EL (cell line): ENCODE measurements around the gene RALY.

ENCODE experiments used
- DNase-seq: peaks from one replicate; pipeline ENCODE4 v3.0.0-alpha.2; 2016

RALY gene

DNA sequence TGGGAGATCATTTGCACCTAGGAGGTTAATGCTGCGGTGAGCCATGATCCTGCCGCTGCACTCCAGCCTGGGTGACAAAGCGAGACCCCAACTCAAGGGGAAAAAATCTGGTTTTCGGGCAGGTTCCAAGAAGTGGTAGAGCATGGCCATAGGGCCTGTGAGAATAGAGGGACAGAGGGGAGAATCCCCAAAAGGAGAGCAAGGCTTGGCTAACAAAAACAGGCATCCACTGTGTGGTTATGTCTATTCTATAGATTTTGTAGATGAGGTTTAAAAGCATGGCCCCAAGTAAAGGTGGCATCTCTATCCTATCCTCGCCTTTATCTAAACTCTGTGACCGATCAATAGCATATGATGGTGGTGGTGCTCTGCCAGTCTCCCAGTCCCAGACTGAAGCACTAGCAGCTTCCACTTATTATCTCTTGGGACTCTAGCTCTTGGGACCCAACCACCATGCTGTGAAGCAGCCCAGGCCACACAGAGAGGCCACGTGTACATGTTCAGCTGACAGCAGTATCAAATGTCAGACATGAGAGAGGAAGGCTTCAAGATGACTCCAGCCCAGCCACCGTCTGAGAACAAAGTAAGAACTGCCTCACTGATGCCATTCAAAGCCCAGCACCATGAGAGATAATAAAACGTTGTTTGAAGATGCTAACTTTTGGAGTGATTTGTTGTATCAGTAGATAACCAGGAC lies 90.7 kb downstream of the RALY start:
- no peak for DNase-seq

DNA sequence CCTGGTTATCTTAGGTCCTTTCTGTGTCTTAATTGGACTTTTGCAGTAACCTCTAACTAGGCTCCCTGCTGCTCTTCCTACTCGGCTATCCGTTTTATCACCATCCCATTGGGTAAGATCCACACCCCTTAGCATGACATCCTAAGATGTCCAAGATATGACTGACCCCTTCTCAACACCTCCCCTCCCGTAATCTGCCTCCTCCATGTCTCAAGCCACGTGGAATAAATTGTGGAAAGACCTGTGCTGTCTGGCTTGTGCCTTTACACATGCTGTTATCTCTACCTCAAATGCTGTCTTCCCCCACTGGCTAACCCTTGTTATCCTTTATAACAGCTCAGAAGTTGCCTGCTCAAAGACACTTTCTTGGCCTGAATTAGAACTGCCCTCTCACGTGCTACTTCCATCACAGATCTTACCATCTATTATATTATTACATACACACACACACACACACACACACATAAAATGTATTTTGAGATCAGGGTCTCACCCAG lies 91.9 kb downstream of the RALY start:
- no peak for DNase-seq

DNA sequence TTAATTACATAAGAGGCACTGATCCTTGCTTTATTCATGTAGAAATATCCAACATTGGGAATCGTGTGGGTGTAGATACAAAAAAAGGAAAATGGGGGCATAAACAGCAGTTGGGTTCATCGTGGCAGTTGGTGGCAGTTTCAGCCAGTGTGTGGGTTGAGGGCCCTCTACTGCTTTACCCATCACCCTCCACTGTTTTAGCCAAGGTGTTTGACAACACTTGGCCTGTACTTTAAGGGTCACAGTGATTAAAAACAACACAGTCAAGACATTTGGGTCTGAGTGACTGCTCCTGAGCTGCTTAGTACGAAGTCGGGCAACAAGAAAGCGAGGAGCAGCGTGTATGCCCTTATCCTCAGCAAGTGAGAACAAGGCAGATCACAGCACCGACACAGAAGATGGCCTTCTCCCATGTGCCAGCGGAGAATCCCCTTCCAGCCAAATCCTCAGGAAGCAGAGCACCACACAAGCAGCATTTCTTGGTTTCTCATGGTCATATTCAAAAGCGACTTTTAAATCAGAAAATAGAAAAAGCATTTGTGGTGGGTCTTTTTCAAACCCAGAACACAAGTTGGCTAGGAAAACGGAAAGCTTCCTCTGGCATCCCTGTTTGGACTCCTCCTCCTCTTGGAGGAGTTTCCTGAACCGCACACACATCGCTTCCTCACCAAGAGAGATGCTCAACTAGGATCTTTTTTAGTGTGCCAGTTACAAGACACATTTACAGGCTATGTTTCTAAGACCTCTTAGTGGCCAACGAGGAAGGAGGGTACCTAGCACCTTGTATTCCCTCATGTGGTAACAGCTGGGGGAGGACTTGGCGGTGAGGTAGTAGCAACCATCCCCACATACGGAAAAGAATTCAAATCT lies 94.8 kb downstream of the RALY start:
- no peak for DNase-seq

- no peak for DNase-seq
Measured at GRCh38 chr20:34089175-34089479, 95.4 kb downstream of the RALY start.

DNA sequence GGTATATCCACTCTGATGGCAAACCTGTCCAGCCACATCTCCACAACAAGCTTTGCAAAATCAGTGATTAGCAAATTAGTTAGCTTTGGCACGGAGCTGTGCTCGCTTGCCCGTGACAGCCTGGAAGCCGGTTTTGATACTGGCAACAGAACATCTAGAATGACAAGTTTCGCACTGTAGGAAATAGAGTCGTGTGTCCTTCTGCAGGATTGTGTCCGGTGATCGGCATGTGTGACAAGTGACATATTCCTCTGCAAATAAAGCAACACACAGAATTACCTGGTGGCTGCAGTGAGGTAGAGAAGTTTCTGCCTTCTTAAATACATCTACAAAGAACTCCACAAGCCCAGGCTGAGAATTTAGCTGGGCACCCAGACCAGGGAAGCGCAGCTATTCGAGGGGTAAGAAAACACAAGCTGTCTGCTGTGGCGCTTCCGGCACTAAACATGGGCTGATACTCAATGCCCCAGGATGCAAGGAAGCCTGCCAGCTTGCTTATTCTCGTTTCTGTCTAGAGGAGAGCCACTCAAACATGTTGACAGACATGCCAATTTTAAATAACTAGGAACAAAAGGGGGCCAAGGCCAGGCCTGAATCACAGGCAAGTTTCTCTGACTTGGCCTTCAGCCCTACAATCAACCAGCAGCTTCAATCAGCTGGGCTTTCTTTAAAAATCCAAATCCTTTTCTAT lies 96.1 kb downstream of the RALY start:
- DNase-seq, result no peak

DNA sequence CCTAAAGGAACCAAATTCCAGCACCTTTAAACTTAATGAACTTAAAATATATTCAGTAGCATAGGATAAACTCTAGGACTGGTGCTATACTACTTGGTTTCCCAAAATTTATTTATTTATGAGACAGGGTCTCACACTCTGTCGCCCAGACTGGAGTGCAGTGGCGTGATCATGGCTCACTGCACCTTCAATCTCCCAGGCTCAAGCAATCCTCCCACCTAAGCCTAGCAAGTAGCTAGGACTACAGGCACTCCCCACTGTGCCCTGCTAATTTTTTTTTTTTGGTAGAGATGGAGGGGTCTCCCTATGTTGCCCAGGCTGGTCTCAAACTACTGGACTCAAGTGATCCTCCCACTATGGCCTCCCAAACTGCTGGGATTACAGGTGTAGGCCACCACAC lies 96.9 kb downstream of the RALY start:
- no peak for DNase-seq

DNA sequence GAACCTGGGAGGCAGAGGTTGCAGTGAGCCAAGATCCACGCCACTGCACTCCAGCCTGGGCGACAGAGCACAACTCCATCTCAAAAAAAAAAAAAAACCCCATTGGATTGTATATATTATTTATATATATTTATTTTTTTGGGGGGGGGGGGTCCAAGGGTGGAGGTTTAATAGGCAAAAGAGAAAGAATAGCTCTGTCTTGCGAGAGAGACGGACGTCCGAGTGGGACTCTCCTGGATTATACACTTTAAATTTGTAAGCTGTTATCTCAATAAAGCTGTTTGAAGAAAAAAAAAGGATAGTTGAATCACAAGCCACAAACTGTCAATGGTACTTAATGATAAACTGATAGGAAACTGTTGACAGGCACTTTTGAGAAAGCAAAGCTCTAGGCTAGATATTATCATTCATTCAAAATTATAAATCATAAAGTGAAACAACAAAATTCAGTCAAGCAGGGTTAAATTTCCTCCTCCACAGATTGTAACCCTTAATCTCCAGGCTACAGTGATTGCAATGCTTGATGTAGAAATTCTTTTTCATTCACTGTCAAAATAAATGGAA lies 98.0 kb downstream of the RALY start:
- DNase-seq, result no peak

- no peak for DNase-seq
Measured at GRCh38 chr20:34093895-34094294, 100.2 kb downstream of the RALY start.

DNA sequence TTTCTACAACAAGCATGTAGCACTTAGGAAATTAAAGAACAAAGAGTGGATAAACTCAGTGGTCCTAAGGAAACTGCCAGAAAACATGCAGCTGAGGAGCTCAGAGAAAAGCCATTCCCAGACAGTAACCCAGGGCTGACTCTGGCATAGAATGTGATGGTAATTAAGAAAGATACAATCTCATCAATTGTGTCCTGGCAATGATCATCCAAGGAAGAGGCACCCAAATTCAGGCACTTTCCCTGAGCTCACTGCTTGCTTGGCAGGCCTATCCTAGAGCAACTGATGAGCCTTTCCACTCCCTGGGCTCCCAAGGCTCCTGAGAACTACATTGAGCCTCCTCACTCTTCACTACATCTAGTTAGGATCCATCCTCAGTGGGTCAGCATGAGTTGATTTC lies 102.1 kb downstream of the RALY start:
- no peak for DNase-seq

DNA sequence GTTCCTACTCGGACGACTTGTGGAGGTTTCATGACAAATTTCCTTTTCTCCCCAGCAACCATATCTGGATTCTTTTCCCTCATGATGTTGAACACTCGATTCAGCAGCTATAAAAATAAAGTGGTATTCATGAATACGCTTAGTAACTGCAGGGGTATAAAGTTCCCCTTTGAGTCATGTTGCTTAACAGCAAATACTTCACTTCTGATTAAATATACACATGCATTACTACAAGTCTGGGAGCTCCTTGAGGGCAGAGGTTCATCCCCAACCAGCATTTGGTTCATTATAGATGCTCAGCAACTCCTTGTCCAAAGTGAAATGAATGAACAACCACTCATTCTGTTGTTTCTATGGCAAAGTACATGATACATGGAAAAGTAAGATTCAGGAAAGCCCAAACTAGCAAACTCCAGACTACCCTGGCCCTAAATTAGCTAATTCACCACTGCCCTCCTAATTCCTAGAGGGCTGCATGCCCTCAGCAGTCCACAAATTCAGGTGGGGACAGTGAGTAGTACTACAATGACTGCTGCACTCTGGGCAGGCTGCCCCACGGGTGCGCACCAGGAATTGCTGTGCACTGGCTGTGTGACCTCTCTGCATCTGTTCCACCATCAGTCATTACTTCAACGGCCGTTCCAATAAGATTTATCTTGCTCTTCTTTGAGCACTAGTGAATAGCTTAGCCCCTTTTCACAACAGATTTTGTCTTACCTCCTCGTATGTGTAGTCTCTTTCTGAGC lies 103.2 kb downstream of the RALY start:
- DNase-seq, result no peak

- DNase-seq, result no peak
Measured at GRCh38 chr20:34098570-34098969, 104.9 kb downstream of the RALY start.

- no peak for DNase-seq
Measured at GRCh38 chr20:34099675-34100074, 106.0 kb downstream of the RALY start.

- no peak for DNase-seq
Measured at GRCh38 chr20:34100576-34100975, 106.9 kb downstream of the RALY start.

GRCh38 chr20:34102342-34102741 lies 108.6 kb downstream of the RALY start:
- no peak for DNase-seq

- DNase-seq, result no peak
Measured at GRCh38 chr20:34104059-34104458, 110.3 kb downstream of the RALY start.

DNA sequence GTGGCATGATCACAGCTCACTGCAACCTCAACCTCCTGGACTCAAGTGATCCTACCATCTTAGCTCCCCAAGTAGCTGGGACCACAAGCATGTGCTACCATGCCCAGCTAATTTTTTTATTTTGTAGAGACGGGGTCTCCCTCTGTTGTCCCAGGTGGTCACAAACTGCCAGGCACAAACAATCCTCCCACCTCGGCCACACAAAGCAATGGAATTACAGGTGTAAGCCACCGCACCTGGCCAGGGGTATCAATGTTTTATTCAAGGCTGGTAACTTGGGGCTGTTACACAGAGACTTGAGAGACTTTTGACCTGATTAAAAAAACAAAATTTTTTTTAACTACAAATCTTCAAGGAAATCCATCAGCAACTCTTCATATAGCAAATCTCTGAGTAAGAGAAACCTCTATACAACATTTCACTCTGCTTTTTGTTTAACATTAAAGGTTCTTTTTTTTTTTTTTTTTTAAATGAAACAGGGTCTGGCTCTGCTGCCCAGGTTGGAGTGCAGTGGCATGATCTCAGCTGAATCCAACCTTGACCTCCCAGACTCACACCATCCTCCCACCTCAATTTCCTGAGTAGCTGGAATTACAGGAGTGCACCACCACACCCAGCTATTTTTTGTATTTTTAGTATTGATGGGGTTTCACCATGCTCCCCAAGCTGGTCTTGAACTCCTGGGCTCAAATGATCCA lies 112.4 kb downstream of the RALY start:
- DNase-seq, result no peak

- DNase-seq, result no peak
Measured at GRCh38 chr20:34108616-34109174, 115.0 kb downstream of the RALY start.

DNA sequence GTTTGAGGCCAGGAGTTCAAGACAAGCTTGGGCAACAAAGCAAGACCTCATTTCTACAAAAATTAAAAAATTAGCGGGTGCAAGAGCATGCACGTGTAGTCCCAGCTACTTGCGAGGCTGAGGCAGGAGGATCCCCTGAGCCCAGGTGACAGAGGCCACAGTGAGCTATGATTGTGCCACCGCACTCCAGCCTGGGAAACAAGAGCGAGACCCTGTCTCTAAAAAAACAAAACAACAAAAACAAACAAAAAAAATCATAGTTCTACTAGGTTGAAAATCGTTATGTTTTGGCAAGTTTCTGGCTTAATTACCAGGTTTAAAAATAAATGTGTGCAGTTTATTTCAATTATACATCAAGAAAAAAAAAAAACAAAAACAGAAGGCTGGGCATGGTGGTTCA lies 115.7 kb downstream of the RALY start:
- DNase-seq, result no peak

GRCh38 chr20:34110025-34110744 lies 116.5 kb downstream of the RALY start:
- peak; percentile 13 for DNase-seq

DNA sequence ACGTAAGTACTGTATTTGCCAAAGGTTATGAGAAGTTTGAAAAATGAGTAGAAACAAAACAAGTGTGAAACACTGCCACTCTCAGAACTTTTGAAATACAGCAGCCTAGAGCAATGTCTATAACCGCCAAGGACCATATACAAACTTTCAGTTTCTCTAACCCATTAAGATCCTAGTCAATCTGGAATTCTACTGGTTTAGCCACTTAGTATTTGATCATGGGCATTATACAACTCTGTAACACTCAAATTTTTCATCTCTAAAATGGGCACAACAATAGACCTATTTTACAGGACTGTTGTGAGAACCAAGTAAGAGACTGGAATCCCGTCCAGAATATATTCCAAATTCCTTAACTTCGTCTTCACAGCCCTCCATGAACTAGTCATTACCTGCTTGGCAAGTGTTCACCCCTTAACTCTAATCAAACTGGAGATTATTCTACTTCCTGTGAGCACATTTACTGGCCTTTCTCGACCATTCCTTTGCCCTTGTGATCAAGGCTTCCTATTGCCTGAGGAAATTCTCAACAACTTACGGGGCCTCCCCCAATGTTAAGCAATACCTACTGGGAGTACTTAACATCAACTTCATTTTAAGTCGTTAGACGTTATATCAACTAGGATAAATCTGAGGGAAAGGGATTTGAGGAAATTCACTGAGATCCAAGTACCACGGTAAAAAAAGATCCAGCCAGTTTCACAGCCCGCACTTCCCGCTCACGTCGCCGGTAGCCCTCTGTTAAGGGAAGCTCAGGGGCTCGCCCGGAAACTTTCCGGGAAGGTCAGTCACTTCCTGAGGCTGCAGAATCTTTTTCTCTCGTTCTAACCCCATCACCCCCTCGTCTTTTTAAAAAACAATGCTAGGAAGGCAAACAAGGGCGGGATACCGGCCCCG lies 117.3 kb downstream of the RALY start:
- peak; percentile 64 for DNase-seq
